K562 (cell line): ENCODE data around the gene DSTYK. TPM values are rescaled to one million over a fixed set of nuclear protein-coding genes. Genes with fewer than 3 reads are reported as not detected.

Experiments
- ARNT ChIP-seq, 2 experiments: fragments of 450-650 bp; IDR thresholded peaks; 2 replicates each; pipeline ENCODE4 v1.6.1; 2016; ENCODE audit warnings: mild to moderate bottlenecking in 1 of 2
- CTBP1 ChIP-seq: fragments of 450-650 bp; IDR thresholded peaks from 2 replicates; pipeline ENCODE4 v1.6.1; 2016; ENCODE audit warnings: borderline replicate concordance
- CTCF ChIP-seq, 3 experiments: IDR thresholded peaks in 2 of 3; conservative IDR thresholded peaks in 1 of 3; 2 replicates each; pipeline ENCODE4 v1.5.1; 2011 to 2012; ENCODE audit warnings: low read length in 3 of 3, mild to moderate bottlenecking in 3 of 3, control low read depth in 2 of 3, improper control_type of control experiment in 1 of 3, inconsistent platforms in 1 of 3, low read depth in 1 of 3, mixed read lengths in 1 of 3, moderate library complexity in 1 of 3; ENCODE audit not compliant: insufficient read depth in 2 of 3
- ELF4 ChIP-seq: fragments of 450-650 bp; formaldehyde crosslinking; IDR thresholded peaks from 2 replicates; pipeline ENCODE4 v1.4.0; 2022; ENCODE audit warnings: missing genetic modification characterization
- FOS ChIP-seq: IDR thresholded peaks from 3 replicates; pipeline ENCODE4 v1.6.1; 2011; ENCODE audit not compliant: insufficient read length; ENCODE audit errors: extremely low read depth
- GTF2E2 ChIP-seq: fragments of 200-800 bp; sonication (Bioruptor generic); IDR thresholded peaks from 2 replicates; pipeline ENCODE4 v1.6.1; 2016; ENCODE audit warnings: missing genetic modification characterization, missing compliant biosample characterization
- HMBOX1 ChIP-seq: sonication (generic); IDR thresholded peaks from 2 replicates; pipeline ENCODE4 v1.6.1; 2016
- HNRNPUL1 ChIP-seq: fragments of 200-400 bp; formaldehyde crosslinking; IDR thresholded peaks from 2 replicates; pipeline ENCODE4 v1.6.1; 2017; ENCODE audit warnings: low read length
- ID3 ChIP-seq, 2 experiments: fragments of 250-450 bp in 1 of 2; fragments of 450-650 bp in 1 of 2; sonication (Bioruptor Pico) in 1 of 2; IDR thresholded peaks; 2 replicates each; pipeline versions ENCODE4 v1.6.1 to v1.8.0; 2016 to 2021; ENCODE audit warnings: mild to moderate bottlenecking in 2 of 2, moderate library complexity in 2 of 2, missing compliant biosample characterization in 1 of 2, missing genetic modification characterization in 1 of 2
- MECOM ChIP-seq: fragments of 250-450 bp; sonication (Bioruptor Pico); IDR thresholded peaks from 2 replicates; pipeline ENCODE4 v1.8.0; 2022; ENCODE audit warnings: inconsistent platforms
- NBN ChIP-seq: fragments of 450-650 bp; IDR thresholded peaks from 2 replicates; pipeline ENCODE4 v1.6.1; 2016; ENCODE audit warnings: low read depth, mild to moderate bottlenecking
- NRF1 ChIP-seq, 2 experiments: fragments of 450-650 bp; IDR thresholded peaks in 1 of 2; conservative IDR thresholded peaks in 1 of 2; 2 replicates each; pipeline ENCODE4 v1.6.1; 2014; ENCODE audit warnings: mild to moderate bottlenecking in 2 of 2
- POLR2A ChIP-seq: fragments of 450-650 bp; conservative IDR thresholded peaks from 2 replicates; pipeline ENCODE4 v1.6.1; 2016
- ZNF592 ChIP-seq: fragments of 450-650 bp; IDR thresholded peaks from 2 replicates; pipeline ENCODE4 v1.6.1; 2017; ENCODE audit warnings: antibody characterized with exemption, mild to moderate bottlenecking
- polyA plus RNA-seq, 8 experiments: library from polyadenylated mRNA; depleted of rRNA in 4 of 8; stranded (reverse) in 5 of 8; unstranded in 3 of 8; fragments of >200 nt; fragmentation: Nextera tagmentation in 2 of 8; fragmentation: Illumina TruSeq in 1 of 8; extraction: Ambion mirVana in 2 of 8; extraction: Trizol in 1 of 8; gene quantifications; 2 replicates each; pipeline versions ENCODE4 v1.2.1 to v1.2.3, GENCODE V29; 2011 to 2014; ENCODE audit warnings: inconsistent platforms in 1 of 8, missing spikeins in 1 of 8
- total RNA-seq, 7 experiments: library from RNA; depleted of rRNA in 6 of 7; stranded (reverse); fragments of >200 nt in 6 of 7; fragmentation: Illumina TruSeq in 2 of 7; extraction: Trizol in 2 of 7; gene quantifications; 2 replicates each; pipeline versions ENCODE4 v1.2.1 to v1.2.3, GENCODE V29; 2011 to 2021; ENCODE audit warnings: low replicate concordance in 1 of 7
- TF ChIP-seq, protein P1 (sequence below): fragments of 250-450 bp; sonication (Bioruptor Pico); IDR thresholded peaks from 2 replicates; pipeline ENCODE4 v1.8.0; 2021; ENCODE audit warnings: moderate library complexity, mild to moderate bottlenecking, inconsistent platforms
- TF ChIP-seq, protein P2 (sequence below): sonication (generic); formaldehyde crosslinking; IDR thresholded peaks from 2 replicates; pipeline ENCODE4 v1.8.0; 2022; ENCODE audit warnings: mild to moderate bottlenecking, missing genetic modification reagents

The DSTYK gene
- total and polyA plus RNA-seq, 9 of the 15 experiments (the other 6 are each of a cell fraction or from before 2014, with no cell fraction given): 4.2 to 7.1 (median 6.2) TPM

GRCh38 chr1:205199090-205199930 lies 12.2 kb downstream of the DSTYK start (continued):
- TF ChIP-seq MECOM (CRISPR knock-in tag) (no peak), NRF1 (conservative IDR thresholded peaks at IDR 0.05 in 1 of 2, IDR thresholded peaks at IDR 0.05 in 1 of 2) (no peak), NBN (0 out of 2 replicates have a peak, but pooled peaks have one; percentile 16), ID3 (CRISPR knock-in tag; IDR thresholded peaks at IDR 0.05) (no peak), ID3 (tag; IDR thresholded peaks at IDR 0.05) (no peak), HNRNPUL1 (no peak), HMBOX1 (no peak), CTBP1 (0 out of 2 replicates have a peak, but pooled peaks have one; percentile 16), ELF4 (CRISPR knock-in tag) (no peak), ZNF592 (0 out of 2 replicates have a peak, but pooled peaks have one; percentile 47), CTCF (IDR thresholded peaks at IDR 0.05 in 2 of 3, conservative IDR thresholded peaks at IDR 0.05 in 1 of 3; ENCODE audit: insufficient read depth in 2 of 3, low read depth in 1 of 3, low read length in 3 of 3) (peak; percentile 14 to 55 (median 23); a peak in 3 of 6 replicates), FOS (no peak), ARNT (IDR thresholded peaks at IDR 0.05) (no peak), POLR2A (no peak), GTF2E2 (no peak)
- TF ChIP-seq, protein P1, sequence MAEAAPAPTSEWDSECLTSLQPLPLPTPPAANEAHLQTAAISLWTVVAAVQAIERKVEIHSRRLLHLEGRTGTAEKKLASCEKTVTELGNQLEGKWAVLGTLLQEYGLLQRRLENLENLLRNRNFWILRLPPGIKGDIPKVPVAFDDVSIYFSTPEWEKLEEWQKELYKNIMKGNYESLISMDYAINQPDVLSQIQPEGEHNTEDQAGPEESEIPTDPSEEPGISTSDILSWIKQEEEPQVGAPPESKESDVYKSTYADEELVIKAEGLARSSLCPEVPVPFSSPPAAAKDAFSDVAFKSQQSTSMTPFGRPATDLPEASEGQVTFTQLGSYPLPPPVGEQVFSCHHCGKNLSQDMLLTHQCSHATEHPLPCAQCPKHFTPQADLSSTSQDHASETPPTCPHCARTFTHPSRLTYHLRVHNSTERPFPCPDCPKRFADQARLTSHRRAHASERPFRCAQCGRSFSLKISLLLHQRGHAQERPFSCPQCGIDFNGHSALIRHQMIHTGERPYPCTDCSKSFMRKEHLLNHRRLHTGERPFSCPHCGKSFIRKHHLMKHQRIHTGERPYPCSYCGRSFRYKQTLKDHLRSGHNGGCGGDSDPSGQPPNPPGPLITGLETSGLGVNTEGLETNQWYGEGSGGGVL (CRISPR knock-in tag): no peak
- TF ChIP-seq, protein P2, sequence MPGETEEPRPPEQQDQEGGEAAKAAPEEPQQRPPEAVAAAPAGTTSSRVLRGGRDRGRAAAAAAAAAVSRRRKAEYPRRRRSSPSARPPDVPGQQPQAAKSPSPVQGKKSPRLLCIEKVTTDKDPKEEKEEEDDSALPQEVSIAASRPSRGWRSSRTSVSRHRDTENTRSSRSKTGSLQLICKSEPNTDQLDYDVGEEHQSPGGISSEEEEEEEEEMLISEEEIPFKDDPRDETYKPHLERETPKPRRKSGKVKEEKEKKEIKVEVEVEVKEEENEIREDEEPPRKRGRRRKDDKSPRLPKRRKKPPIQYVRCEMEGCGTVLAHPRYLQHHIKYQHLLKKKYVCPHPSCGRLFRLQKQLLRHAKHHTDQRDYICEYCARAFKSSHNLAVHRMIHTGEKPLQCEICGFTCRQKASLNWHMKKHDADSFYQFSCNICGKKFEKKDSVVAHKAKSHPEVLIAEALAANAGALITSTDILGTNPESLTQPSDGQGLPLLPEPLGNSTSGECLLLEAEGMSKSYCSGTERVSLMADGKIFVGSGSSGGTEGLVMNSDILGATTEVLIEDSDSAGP (CRISPR knock-in tag): no peak
